ENCODE results near the gene MAGI1. TPM values are rescaled to one million over a fixed set of nuclear protein-coding genes. Genes with fewer than 3 reads are reported as not detected.
"Not testable (repeated sequence)": the region's sequence is repeated elsewhere in the genome, so short reads cannot be mapped to it uniquely, and the experiment has no call there.

Gene MAGI1
- total RNA-seq, 1 experiment from 2014 or later, result 38.6 TPM

GRCh38 chr3:65894126-65894525 is 144.6 kb downstream of the MAGI1 start (continued):
- TF ChIP-seq, protein P1, sequence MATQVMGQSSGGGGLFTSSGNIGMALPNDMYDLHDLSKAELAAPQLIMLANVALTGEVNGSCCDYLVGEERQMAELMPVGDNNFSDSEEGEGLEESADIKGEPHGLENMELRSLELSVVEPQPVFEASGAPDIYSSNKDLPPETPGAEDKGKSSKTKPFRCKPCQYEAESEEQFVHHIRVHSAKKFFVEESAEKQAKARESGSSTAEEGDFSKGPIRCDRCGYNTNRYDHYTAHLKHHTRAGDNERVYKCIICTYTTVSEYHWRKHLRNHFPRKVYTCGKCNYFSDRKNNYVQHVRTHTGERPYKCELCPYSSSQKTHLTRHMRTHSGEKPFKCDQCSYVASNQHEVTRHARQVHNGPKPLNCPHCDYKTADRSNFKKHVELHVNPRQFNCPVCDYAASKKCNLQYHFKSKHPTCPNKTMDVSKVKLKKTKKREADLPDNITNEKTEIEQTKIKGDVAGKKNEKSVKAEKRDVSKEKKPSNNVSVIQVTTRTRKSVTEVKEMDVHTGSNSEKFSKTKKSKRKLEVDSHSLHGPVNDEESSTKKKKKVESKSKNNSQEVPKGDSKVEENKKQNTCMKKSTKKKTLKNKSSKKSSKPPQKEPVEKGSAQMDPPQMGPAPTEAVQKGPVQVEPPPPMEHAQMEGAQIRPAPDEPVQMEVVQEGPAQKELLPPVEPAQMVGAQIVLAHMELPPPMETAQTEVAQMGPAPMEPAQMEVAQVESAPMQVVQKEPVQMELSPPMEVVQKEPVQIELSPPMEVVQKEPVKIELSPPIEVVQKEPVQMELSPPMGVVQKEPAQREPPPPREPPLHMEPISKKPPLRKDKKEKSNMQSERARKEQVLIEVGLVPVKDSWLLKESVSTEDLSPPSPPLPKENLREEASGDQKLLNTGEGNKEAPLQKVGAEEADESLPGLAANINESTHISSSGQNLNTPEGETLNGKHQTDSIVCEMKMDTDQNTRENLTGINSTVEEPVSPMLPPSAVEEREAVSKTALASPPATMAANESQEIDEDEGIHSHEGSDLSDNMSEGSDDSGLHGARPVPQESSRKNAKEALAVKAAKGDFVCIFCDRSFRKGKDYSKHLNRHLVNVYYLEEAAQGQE (IDR thresholded peaks at IDR 0.05; ENCODE audit: low read depth), result no peak
- no peak for TF ChIP-seq JUND (IDR thresholded peaks at IDR 0.05)

DNA sequence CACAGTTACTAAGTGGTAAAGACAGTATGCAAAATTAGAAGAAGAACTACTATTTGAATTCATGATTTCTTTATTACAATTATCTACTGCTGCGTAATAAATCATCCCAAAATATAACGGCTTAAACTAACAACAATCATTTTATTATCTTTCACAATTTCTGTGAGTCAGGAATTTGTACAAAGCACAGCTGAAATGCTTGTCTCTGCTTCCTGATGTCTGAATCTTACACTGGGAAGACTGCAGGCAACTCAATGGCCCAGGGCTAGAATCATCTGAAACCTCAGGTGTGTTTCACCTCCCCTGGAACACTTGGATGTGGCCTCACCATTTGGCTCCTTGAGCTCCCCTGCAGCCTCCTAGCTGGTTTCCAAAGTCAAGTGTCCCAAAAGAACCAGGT is 145.1 kb downstream of the MAGI1 start:
- H3K9ac ChIP-seq (ENCODE audit: low read length), result no peak overlapping the region
- no peaks in the 10 kb centered on the region for H3K27me3 ChIP-seq (ENCODE audit: insufficient read depth, low read length)
- ChIA-PET CTCF (no interaction called here), RAD21 (ENCODE audit: low non-redundant PET in 1 of 2, low total read pairs in 2 of 2, uncharacterized antibody in 2 of 2, unreplicated experiment in 2 of 2) (interaction anchor here in 1 of 2 experiments (0.5 kb wide), 1 partner anchor 254 kb away, joined by 5 read pairs; no protein-coding TSS in a partner anchor), POLR2A (no interaction called here)
- no peaks in the 10 kb centered on the region for H4K20me1 ChIP-seq (ENCODE audit: insufficient read depth)
- H3K4me3 ChIP-seq (replicated peaks in 1 of 2; ENCODE audit: low read depth in 1 of 2, low read length in 2 of 2), result no peak overlapping the region
- intact Hi-C loops (cut with micrococcal nuclease), result no loop called here
- 0 out of 2 replicates have a peak, but pooled peaks cover 3% of the 10 kb centered on the region for H3K79me2 ChIP-seq (ENCODE audit: insufficient read depth, low read length)
- H3K36me3 ChIP-seq (ENCODE audit: control insufficient read depth in 1 of 2, insufficient read depth in 2 of 2, low read length in 2 of 2), result no peaks in the 10 kb centered on the region
- TF ChIP-seq ELF1 (IDR thresholded peaks at IDR 0.05; ENCODE audit: borderline replicate concordance, low read depth), result no peak
- no peak for TF ChIP-seq SRF (IDR thresholded peaks at IDR 0.05; ENCODE audit: low read depth)
- TF ChIP-seq, protein P2, sequence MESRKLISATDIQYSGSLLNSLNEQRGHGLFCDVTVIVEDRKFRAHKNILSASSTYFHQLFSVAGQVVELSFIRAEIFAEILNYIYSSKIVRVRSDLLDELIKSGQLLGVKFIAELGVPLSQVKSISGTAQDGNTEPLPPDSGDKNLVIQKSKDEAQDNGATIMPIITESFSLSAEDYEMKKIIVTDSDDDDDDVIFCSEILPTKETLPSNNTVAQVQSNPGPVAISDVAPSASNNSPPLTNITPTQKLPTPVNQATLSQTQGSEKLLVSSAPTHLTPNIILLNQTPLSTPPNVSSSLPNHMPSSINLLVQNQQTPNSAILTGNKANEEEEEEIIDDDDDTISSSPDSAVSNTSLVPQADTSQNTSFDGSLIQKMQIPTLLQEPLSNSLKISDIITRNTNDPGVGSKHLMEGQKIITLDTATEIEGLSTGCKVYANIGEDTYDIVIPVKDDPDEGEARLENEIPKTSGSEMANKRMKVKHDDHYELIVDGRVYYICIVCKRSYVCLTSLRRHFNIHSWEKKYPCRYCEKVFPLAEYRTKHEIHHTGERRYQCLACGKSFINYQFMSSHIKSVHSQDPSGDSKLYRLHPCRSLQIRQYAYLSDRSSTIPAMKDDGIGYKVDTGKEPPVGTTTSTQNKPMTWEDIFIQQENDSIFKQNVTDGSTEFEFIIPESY (IDR thresholded peaks at IDR 0.05; ENCODE audit: extremely low read depth, insufficient replicate concordance, low read length), result no peak
- no peak for TF ChIP-seq EGR1 (IDR thresholded peaks at IDR 0.05; ENCODE audit: low read depth)
- TF ChIP-seq JUND (IDR thresholded peaks at IDR 0.05), result no peak
- no peak for TF ChIP-seq MAX (IDR thresholded peaks at IDR 0.05)
- no peak for TF ChIP-seq CBX3 (IDR thresholded peaks at IDR 0.05; ENCODE audit: low read depth)
- TF ChIP-seq FOSL1 (IDR thresholded peaks at IDR 0.05; ENCODE audit: low read depth), result no peak
- DNase-seq (ENCODE audit: low read depth, low spot score), result no peak
- H3K4me1 ChIP-seq (ENCODE audit: control insufficient read depth in 1 of 2, insufficient read depth in 2 of 2, low read length in 2 of 2), result peaks cover 9 to 10% of the 10 kb centered on the region in 2 experiments; a peak in 3 of 4 replicates
- no peak overlapping the region for H3K4me2 ChIP-seq (ENCODE audit: low read length)
- H3K9me2 ChIP-seq (ENCODE audit: insufficient read depth), result no peaks in the 10 kb centered on the region
- H3K9me3 ChIP-seq (ENCODE audit: control insufficient read depth in 1 of 2, insufficient read depth in 1 of 2, low read depth in 1 of 2, low read length in 2 of 2), result no peaks in the 10 kb centered on the region
- BruUV-seq (replicated peaks), result no TSS peak
- no peak for ATAC-seq
- no peak overlapping the region for H3K27ac ChIP-seq (ENCODE audit: low read depth, low read length)
- H2AFZ ChIP-seq (ENCODE audit: low read depth, low read length, poor library complexity, severe bottlenecking), result no peak overlapping the region

GRCh38 chr3:65891477-65891876 is 147.2 kb downstream of the MAGI1 start:
- ATAC-seq; H3K9me2 ChIP-seq (ENCODE audit: insufficient read depth): not testable (repeated sequence)

More at GRCh38 chr3:65891477-65891876, 147.2 kb downstream of the MAGI1 start:
- DNase-seq (ENCODE audit: low read depth, low spot score); H3K9ac ChIP-seq (ENCODE audit: low read length); H3K27ac ChIP-seq (ENCODE audit: low read depth, low read length); H4K20me1 ChIP-seq (ENCODE audit: insufficient read depth); H3K4me2 ChIP-seq (ENCODE audit: low read length); H2AFZ ChIP-seq (ENCODE audit: low read depth, low read length, poor library complexity, severe bottlenecking); POLR2A ChIA-PET; CTCF ChIA-PET; H3K27me3 ChIP-seq (ENCODE audit: insufficient read depth, low read length); H3K9me3 ChIP-seq (ENCODE audit: control insufficient read depth in 1 of 2, insufficient read depth in 1 of 2, low read depth in 1 of 2, low read length in 2 of 2); H3K36me3 ChIP-seq (ENCODE audit: control insufficient read depth in 1 of 2, insufficient read depth in 2 of 2, low read length in 2 of 2); intact Hi-C loops (cut with micrococcal nuclease); H3K4me3 ChIP-seq (replicated peaks in 1 of 2; ENCODE audit: low read depth in 1 of 2, low read length in 2 of 2); BruUV-seq (replicated peaks): not testable (repeated sequence)
- RAD21 ChIA-PET (ENCODE audit: low non-redundant PET in 1 of 2, low total read pairs in 2 of 2, uncharacterized antibody in 2 of 2, unreplicated experiment in 2 of 2), result interaction anchor here in 1 of 2 experiments (0.6 kb wide), 1 partner anchor 16 kb away, joined by 3 read pairs; no protein-coding TSS in a partner anchor
- H3K4me1 ChIP-seq (ENCODE audit: control insufficient read depth in 1 of 2, insufficient read depth in 2 of 2, low read length in 2 of 2), result peaks cover 9 to 10% of the 10 kb centered on the region in 2 experiments; a peak in 3 of 4 replicates
- H3K79me2 ChIP-seq (ENCODE audit: insufficient read depth, low read length), result 0 out of 2 replicates have a peak, but pooled peaks cover 15% of the 10 kb centered on the region
